HCT116 (cell line): ENCODE results near the gene GRB10. TPM values are rescaled to one million over a fixed set of nuclear protein-coding genes. Genes with fewer than 3 reads are reported as not detected.

Source experiments
- ATAC-seq: fragments of 200-7000 bp; cut with Tn5 transposase; 2 replicates; pipeline ENCODE4 v1.9.1; 2020; ENCODE audit warnings: mild to moderate bottlenecking, moderate library complexity
- BruUV-seq: library from RNA; stranded (reverse); fragments of 400-500 nt; replicated peaks from 2 replicates; lab custom pipeline; 2021; lab: Mats Ljungman, UMichigan
- CTCF ChIA-PET: fragments of 300-600 bp; sonication (Branson Sonifier 250); formaldehyde crosslinking; loops from one replicate; lab custom pipeline; 2021; ENCODE audit warnings: antibody characterized with exemption; lab: Charles Lee
- POLR2A ChIA-PET: fragments of 300-600, 350-600 bp; sonication (Branson Sonifier 250); formaldehyde crosslinking; loops from one replicate; lab custom pipeline; 2021; ENCODE audit warnings: antibody characterized with exemption; lab: Charles Lee
- RAD21 ChIA-PET, 2 experiments: fragments of 300-600 bp; sonication (Branson Sonifier 250); formaldehyde crosslinking; loops; one replicate each; lab custom pipeline; 2023; ENCODE audit warnings: low total read pairs in 2 of 2; ENCODE audit not compliant: uncharacterized antibody in 2 of 2, unreplicated experiment in 2 of 2, low non-redundant PET in 1 of 2; lab: Charles Lee
- DNase-seq: peaks from one replicate; pipeline ENCODE4 v3.0.0-alpha.2; 2010; ENCODE audit warnings: low read depth, low spot score
- H2AFZ ChIP-seq: fragments of 200-600 bp; shearing (Covaris generic), sonication (generic); 2 replicates; pipeline ENCODE4 v1.6.1; 2017; ENCODE audit warnings: low read depth, mixed run types, mixed read lengths, antibody characterized with exemption, low read length; ENCODE audit not compliant: poor library complexity, severe bottlenecking
- H3K27ac ChIP-seq: 2 replicates; pipeline ENCODE4 v1.5.1; 2012; ENCODE audit warnings: low read depth, low read length
- H3K27me3 ChIP-seq: fragments of 200-600 bp; sonication (generic); 2 replicates; pipeline ENCODE4 v1.6.1; 2016; ENCODE audit warnings: mixed run types, low read length, mixed read lengths; ENCODE audit not compliant: insufficient read depth
- H3K36me3 ChIP-seq, 2 experiments: fragments of 200-500 bp in 1 of 2; fragments of 200-600 bp in 1 of 2; sonication (Bioruptor generic) in 1 of 2; sonication (generic) in 1 of 2; 2 replicates each; pipeline versions ENCODE4 v1.5.1 to v1.6.1; 2014 to 2016; ENCODE audit warnings: low read length in 2 of 2, inconsistent platforms in 1 of 2, mixed read lengths in 1 of 2, mixed run types in 1 of 2; ENCODE audit not compliant: insufficient read depth in 2 of 2, control insufficient read depth in 1 of 2
- H3K4me1 ChIP-seq, 2 experiments: fragments of 200-600 bp in 1 of 2; sonication (generic) in 1 of 2; 2 replicates each; pipeline versions ENCODE4 v1.5.1 to v1.6.1; 2012 to 2017; ENCODE audit warnings: low read length in 2 of 2, inconsistent platforms in 1 of 2, mild to moderate bottlenecking in 1 of 2, mixed read lengths in 1 of 2, mixed run types in 1 of 2, moderate library complexity in 1 of 2; ENCODE audit not compliant: insufficient read depth in 2 of 2, control insufficient read depth in 1 of 2
- H3K4me2 ChIP-seq: fragments of 200-600 bp; sonication (generic); 2 replicates; pipeline ENCODE4 v1.6.1; 2017; ENCODE audit warnings: mixed run types, low read length, mixed read lengths
- H3K4me3 ChIP-seq, 2 experiments: fragments of 200-600 bp in 1 of 2; sonication (generic) in 1 of 2; replicated peaks in 1 of 2; 2 replicates each; pipeline ENCODE4 v1.5.1; 2011 to 2016; ENCODE audit warnings: low read length in 2 of 2, control low read depth in 1 of 2, low read depth in 1 of 2, mild to moderate bottlenecking in 1 of 2, mixed read lengths in 1 of 2, mixed run types in 1 of 2
- H3K79me2 ChIP-seq: fragments of 200-600 bp; sonication (generic); 2 replicates; pipeline ENCODE4 v1.6.1; 2017; ENCODE audit warnings: mild to moderate bottlenecking, mixed run types, low read length, moderate library complexity, mixed read lengths; ENCODE audit not compliant: insufficient read depth
- H3K9ac ChIP-seq: fragments of 200-600 bp; sonication (generic); 2 replicates; pipeline ENCODE4 v1.6.1; 2016; ENCODE audit warnings: low read length, mixed read lengths
- H3K9me2 ChIP-seq: fragments of 200-600 bp; sonication (generic), shearing (Covaris generic); 2 replicates; pipeline ENCODE4 v1.6.1; 2017; ENCODE audit warnings: mixed run types, mild to moderate bottlenecking, moderate library complexity; ENCODE audit not compliant: insufficient read depth
- H3K9me3 ChIP-seq, 2 experiments: fragments of 200-500 bp in 1 of 2; fragments of 200-600 bp in 1 of 2; sonication (Bioruptor generic) in 1 of 2; sonication (generic) in 1 of 2; 2 replicates each; pipeline ENCODE4 v1.6.1; 2014 to 2017; ENCODE audit warnings: low read length in 2 of 2, mixed read lengths in 2 of 2, inconsistent platforms in 1 of 2, low read depth in 1 of 2, mild to moderate bottlenecking in 1 of 2, mixed run types in 1 of 2, moderate library complexity in 1 of 2; ENCODE audit not compliant: control insufficient read depth in 1 of 2, insufficient read depth in 1 of 2
- H4K20me1 ChIP-seq: fragments of 200-600 bp; sonication (generic), shearing (Covaris generic); 2 replicates; pipeline ENCODE4 v1.6.1; 2017; ENCODE audit warnings: mixed run types, mild to moderate bottlenecking, moderate library complexity; ENCODE audit not compliant: insufficient read depth
- CBX3 ChIP-seq: IDR thresholded peaks from 2 replicates; pipeline ENCODE4 v1.6.1; 2012; ENCODE audit warnings: low read depth
- CEBPB ChIP-seq: IDR thresholded peaks from 2 replicates; pipeline ENCODE4 v1.6.1; 2012; ENCODE audit warnings: low read depth
- EGR1 ChIP-seq: IDR thresholded peaks from 2 replicates; pipeline ENCODE4 v1.6.1; 2012; ENCODE audit warnings: low read depth
- ELF1 ChIP-seq: IDR thresholded peaks from 2 replicates; pipeline ENCODE4 v1.6.1; 2012; ENCODE audit warnings: low read depth, borderline replicate concordance
- EZH2 ChIP-seq: fragments of 200-600 bp; sonication (generic); IDR thresholded peaks from 2 replicates; pipeline ENCODE4 v1.6.1; 2017; ENCODE audit warnings: antibody characterized with exemption, mixed run types
- EZH2phosphoT487 ChIP-seq: fragments of 200-600 bp; IDR thresholded peaks from 2 replicates; pipeline ENCODE4 v1.6.1; 2018; ENCODE audit warnings: antibody characterized with exemption, borderline replicate concordance
- POLR2A ChIP-seq: IDR thresholded peaks from 2 replicates; pipeline ENCODE4 v1.7.0; 2011; ENCODE audit warnings: borderline replicate concordance; ENCODE audit not compliant: insufficient read depth, insufficient read length; ENCODE audit errors: extremely low read depth
- RAD21 ChIP-seq: IDR thresholded peaks from 2 replicates; pipeline ENCODE4 v1.6.1; 2012; ENCODE audit warnings: low read depth, mild to moderate bottlenecking
- SIN3A ChIP-seq: IDR thresholded peaks from 2 replicates; pipeline ENCODE4 v1.6.1; 2012; ENCODE audit warnings: low read depth
- SP1 ChIP-seq: IDR thresholded peaks from 2 replicates; pipeline ENCODE4 v1.6.1; 2012; ENCODE audit warnings: low read depth
- SRF ChIP-seq: IDR thresholded peaks from 2 replicates; pipeline ENCODE4 v1.6.1; 2012; ENCODE audit warnings: low read depth
- YY1 ChIP-seq: IDR thresholded peaks from 2 replicates; pipeline ENCODE4 v1.6.1; 2011; ENCODE audit warnings: low read length, low read depth, moderate library complexity, mild to moderate bottlenecking; ENCODE audit not compliant: insufficient replicate concordance; ENCODE audit errors: extremely low read depth
- ZFX ChIP-seq: fragments of 450-650 bp; IDR thresholded peaks from 2 replicates; pipeline ENCODE4 v1.6.1; 2017
- ZNF274 ChIP-seq: fragments of 200-500 bp; sonication (Bioruptor generic); IDR thresholded peaks from 2 replicates; pipeline ENCODE4 v1.6.1; 2014; ENCODE audit warnings: mild to moderate bottlenecking, low read depth, low read length, inconsistent platforms
- intact Hi-C: fragments of 100-400 bp; cut with micrococcal nuclease; formaldehyde crosslinking; loops from 2 replicates; pipeline ENCODE4 v1.10.0; 2022
- total RNA-seq: library from RNA; stranded (reverse); gene quantifications from one replicate; pipeline ENCODE4 v1.2.1, GENCODE V29; 2021; ENCODE audit not compliant: unreplicated experiment
- TF ChIP-seq, protein P1 (sequence below): IDR thresholded peaks from 2 replicates; pipeline ENCODE4 v1.6.1; 2011; ENCODE audit warnings: mild to moderate bottlenecking, low read length, moderate library complexity; ENCODE audit not compliant: insufficient replicate concordance; ENCODE audit errors: extremely low read depth
- TF ChIP-seq, protein P2 (sequence below): IDR thresholded peaks from 2 replicates; pipeline ENCODE4 v1.6.1; 2012
- TF ChIP-seq, protein P3 (sequence below), 3 experiments: fragments of 200-600 bp in 1 of 3; sonication (generic) in 1 of 3; IDR thresholded peaks in 2 of 3; conservative IDR thresholded peaks in 1 of 3; 2 replicates each; pipeline ENCODE4 v1.5.1; 2012 to 2017; ENCODE audit warnings: low read depth in 2 of 3, low read length in 2 of 3, antibody characterized with exemption in 1 of 3, borderline replicate concordance in 1 of 3, control low read depth in 1 of 3, mild to moderate bottlenecking in 1 of 3, mixed read lengths in 1 of 3, mixed run types in 1 of 3, moderate library complexity in 1 of 3; ENCODE audit not compliant: insufficient read depth in 1 of 3

GRB10 gene
- total RNA-seq, 1 experiment from 2014 or later, result 37.3 TPM

DNA sequence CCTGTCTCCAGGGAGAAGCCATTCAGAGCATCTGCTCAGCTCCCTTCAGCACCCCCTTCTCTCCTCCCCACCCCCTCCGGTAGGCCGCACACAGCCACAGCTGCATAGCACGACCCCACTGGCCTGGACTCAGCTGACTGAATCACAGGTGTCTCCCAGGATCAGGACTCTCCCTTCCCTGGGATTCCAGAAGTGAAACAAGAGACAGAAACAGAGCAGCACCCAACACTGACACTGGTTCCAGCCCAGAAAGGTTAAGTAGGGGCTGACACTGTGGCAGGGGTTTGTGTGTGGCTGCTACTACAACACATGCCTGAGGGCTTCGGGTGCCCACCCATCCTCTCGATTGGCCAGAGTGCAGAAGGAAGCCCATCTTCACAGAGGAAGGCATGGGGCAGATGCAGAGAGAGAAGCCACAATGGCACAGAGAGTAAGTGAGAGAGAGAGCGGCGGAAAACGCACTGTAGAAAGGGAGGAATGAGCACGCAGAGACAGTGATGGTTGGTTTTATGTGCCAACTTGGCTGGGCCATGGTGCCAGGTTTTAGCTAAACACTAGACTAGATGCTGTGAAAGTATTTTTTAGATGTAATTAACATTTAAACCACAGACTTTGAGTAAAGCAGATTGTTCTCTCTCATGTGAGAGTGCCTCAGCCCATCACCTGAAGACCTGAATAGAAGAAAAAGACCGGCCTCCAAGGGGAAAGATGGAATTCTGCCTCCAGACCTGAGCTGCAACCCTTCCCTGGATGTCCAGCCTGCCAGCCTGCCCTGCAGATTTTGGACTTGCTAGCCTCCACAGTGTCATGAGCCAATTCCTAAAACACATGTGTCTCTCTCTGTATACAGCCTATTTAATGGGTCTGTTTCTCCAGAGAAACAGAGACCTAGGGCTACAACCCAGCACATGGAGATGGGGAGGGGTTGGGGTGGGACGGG, 107.5 kb downstream of the GRB10 start:
- H3K9me2 ChIP-seq, result no peaks in the 10 kb centered on the region
- ChIA-PET POLR2A (no interaction called here), CTCF (interaction anchor here (1.1 kb wide), 1 partner anchor 487 kb away, joined by 3 read pairs; no protein-coding TSS in a partner anchor), RAD21 (no interaction called here)
- H3K4me1 ChIP-seq, result no peaks in the 10 kb centered on the region
- ATAC-seq (no peak), DNase-seq (no peak)
- H3K27ac ChIP-seq, result no peak overlapping the region
- BruUV-seq, result no TSS peak
- no peaks in the 10 kb centered on the region for H4K20me1 ChIP-seq
- no peak overlapping the region for H3K9ac ChIP-seq
- no peaks in the 10 kb centered on the region for H3K36me3 ChIP-seq
- intact Hi-C loops, result loop anchor here (5.0 kb wide), 1 partner anchor 468 kb away; no protein-coding TSS in a partner anchor
- H3K27me3 ChIP-seq, result no peaks in the 10 kb centered on the region
- H3K9me3 ChIP-seq, result no peaks in the 10 kb centered on the region
- no peak for TF ChIP-seq YY1
- TF ChIP-seq, all 23 proteins: peak for 0
- Histone ChIP-seq H3K4me3 (no peak overlapping the region), H3K4me2 (no peak overlapping the region), H3K79me2 (no peaks in the 10 kb centered on the region), H2AFZ (no peak overlapping the region)

DNA sequence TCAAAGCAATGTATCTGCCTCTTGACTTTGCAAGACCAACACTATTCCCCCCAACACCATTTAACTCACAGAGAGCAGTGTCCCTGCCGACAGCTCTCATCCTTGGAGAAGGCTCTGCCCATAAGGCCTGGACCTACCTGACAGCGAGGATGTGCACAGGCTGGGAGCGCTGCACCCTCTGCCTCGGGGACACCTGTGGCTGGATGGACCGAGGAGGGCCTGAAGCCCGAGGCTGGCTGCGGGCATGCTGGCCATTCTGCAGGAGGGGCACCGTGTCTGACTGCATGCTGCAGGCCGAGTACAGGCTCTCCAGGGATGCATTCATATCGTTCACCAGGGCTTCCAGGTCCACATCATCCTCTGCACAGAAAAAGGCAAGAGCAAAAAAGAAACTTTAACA, 108.4 kb downstream of the GRB10 start:
- no peak for ATAC-seq
- Histone ChIP-seq H3K9me3 (no peaks in the 10 kb centered on the region), H3K36me3 (no peaks in the 10 kb centered on the region), H3K9ac (no peak overlapping the region), H3K27me3 (no peaks in the 10 kb centered on the region), H3K4me2 (no peak overlapping the region), H3K79me2 (no peaks in the 10 kb centered on the region), H2AFZ (no peak overlapping the region), H3K27ac (no peak overlapping the region), H3K9me2 (no peaks in the 10 kb centered on the region), H3K4me3 (no peak overlapping the region), H4K20me1 (no peaks in the 10 kb centered on the region), H3K4me1 (no peaks in the 10 kb centered on the region)
- ChIA-PET CTCF (no interaction called here), POLR2A (no interaction called here), RAD21 (no interaction called here)
- BruUV-seq, result no TSS peak
- DNase-seq, result no peak
- intact Hi-C loops, result no loop called here
- TF ChIP-seq RAD21, result no peak
- TF ChIP-seq ZNF274, result no peak
- TF ChIP-seq EZH2, result no peak
- TF ChIP-seq EGR1, result no peak
- TF ChIP-seq, protein P1, sequence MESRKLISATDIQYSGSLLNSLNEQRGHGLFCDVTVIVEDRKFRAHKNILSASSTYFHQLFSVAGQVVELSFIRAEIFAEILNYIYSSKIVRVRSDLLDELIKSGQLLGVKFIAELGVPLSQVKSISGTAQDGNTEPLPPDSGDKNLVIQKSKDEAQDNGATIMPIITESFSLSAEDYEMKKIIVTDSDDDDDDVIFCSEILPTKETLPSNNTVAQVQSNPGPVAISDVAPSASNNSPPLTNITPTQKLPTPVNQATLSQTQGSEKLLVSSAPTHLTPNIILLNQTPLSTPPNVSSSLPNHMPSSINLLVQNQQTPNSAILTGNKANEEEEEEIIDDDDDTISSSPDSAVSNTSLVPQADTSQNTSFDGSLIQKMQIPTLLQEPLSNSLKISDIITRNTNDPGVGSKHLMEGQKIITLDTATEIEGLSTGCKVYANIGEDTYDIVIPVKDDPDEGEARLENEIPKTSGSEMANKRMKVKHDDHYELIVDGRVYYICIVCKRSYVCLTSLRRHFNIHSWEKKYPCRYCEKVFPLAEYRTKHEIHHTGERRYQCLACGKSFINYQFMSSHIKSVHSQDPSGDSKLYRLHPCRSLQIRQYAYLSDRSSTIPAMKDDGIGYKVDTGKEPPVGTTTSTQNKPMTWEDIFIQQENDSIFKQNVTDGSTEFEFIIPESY, result no peak
- no peak for TF ChIP-seq YY1
- TF ChIP-seq SP1, result no peak
- no peak for TF ChIP-seq SIN3A
- TF ChIP-seq, protein P2, sequence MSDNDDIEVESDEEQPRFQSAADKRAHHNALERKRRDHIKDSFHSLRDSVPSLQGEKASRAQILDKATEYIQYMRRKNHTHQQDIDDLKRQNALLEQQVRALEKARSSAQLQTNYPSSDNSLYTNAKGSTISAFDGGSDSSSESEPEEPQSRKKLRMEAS, result no peak
- TF ChIP-seq POLR2A, result no peak
- no peak for TF ChIP-seq SRF
- TF ChIP-seq ZFX, result no peak
- no peak for TF ChIP-seq CBX3
- TF ChIP-seq ELF1, result no peak
- TF ChIP-seq CEBPB, result no peak
- no peak for TF ChIP-seq EZH2phosphoT487
- TF ChIP-seq, protein P3, sequence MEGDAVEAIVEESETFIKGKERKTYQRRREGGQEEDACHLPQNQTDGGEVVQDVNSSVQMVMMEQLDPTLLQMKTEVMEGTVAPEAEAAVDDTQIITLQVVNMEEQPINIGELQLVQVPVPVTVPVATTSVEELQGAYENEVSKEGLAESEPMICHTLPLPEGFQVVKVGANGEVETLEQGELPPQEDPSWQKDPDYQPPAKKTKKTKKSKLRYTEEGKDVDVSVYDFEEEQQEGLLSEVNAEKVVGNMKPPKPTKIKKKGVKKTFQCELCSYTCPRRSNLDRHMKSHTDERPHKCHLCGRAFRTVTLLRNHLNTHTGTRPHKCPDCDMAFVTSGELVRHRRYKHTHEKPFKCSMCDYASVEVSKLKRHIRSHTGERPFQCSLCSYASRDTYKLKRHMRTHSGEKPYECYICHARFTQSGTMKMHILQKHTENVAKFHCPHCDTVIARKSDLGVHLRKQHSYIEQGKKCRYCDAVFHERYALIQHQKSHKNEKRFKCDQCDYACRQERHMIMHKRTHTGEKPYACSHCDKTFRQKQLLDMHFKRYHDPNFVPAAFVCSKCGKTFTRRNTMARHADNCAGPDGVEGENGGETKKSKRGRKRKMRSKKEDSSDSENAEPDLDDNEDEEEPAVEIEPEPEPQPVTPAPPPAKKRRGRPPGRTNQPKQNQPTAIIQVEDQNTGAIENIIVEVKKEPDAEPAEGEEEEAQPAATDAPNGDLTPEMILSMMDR (IDR thresholded peaks at IDR 0.05 in 2 of 3, conservative IDR thresholded peaks at IDR 0.05 in 1 of 3; ENCODE audit: borderline replicate concordance in 1 of 3, insufficient read depth in 1 of 3, low read depth in 2 of 3, low read length in 2 of 3), result no peak
